GM12891 (cell line): ENCODE measurements around the gene GRK1.
"Not testable (repeated sequence)": the region's sequence is repeated elsewhere in the genome, so short reads cannot be mapped to it uniquely, and the experiment has no call there.

ENCODE experiments used
- DNase-seq: peaks from one replicate; pipeline ENCODE4 v3.0.0; 2011; ENCODE audit warnings: low spot score; ENCODE audit not compliant: insufficient read length
- FAIRE-seq: peaks from 2 replicates; lab custom pipeline; 2011; peaks lifted over from hg19 to GRCh38; lab: Jason Lieb, UNC
- PAX5 ChIP-seq: IDR thresholded peaks from 2 replicates; pipeline ENCODE4 v1.6.1; 2011; ENCODE audit warnings: low read length, moderate library complexity, mild to moderate bottlenecking; ENCODE audit not compliant: insufficient read depth, severe bottlenecking
- POLR2A ChIP-seq: IDR thresholded peaks from 2 replicates; pipeline ENCODE4 v1.6.1; 2011; ENCODE audit warnings: low read depth, low read length, control low read depth
- POLR2AphosphoS5 ChIP-seq: IDR thresholded peaks from 2 replicates; pipeline ENCODE4 v1.6.1; 2011; ENCODE audit warnings: low read depth, low read length, control low read depth
- POU2F2 ChIP-seq: IDR thresholded peaks from 2 replicates; pipeline ENCODE4 v1.6.1; 2011; ENCODE audit warnings: low read depth, mild to moderate bottlenecking, control low read depth, low read length, moderate library complexity
- SPI1 ChIP-seq: IDR thresholded peaks from 2 replicates; pipeline ENCODE4 v1.6.1; 2011; ENCODE audit warnings: low read depth, low read length, control low read depth
- TAF1 ChIP-seq: IDR thresholded peaks from 2 replicates; pipeline ENCODE4 v1.6.1; 2011; ENCODE audit warnings: low read depth, low read length, control low read depth

Gene GRK1

GRCh38 chr13:113740661-113741060, 73.6 kb downstream of the GRK1 start:
- FAIRE-seq, result no peak
- TF ChIP-seq POLR2AphosphoS5 (no peak), POU2F2 (no peak), SPI1 (no peak), POLR2A (no peak), PAX5 (no peak), TAF1 (no peak)
- DNase-seq, result no peak

GRCh38 chr13:113741191-113741668, 74.2 kb downstream of the GRK1 start:
- DNase-seq (no peak), FAIRE-seq (no peak)
- no peak for TF ChIP-seq SPI1
- no peak for TF ChIP-seq POLR2AphosphoS5
- TF ChIP-seq TAF1, result no peak
- no peak for TF ChIP-seq POU2F2
- no peak for TF ChIP-seq PAX5
- TF ChIP-seq POLR2A, result no peak

DNA sequence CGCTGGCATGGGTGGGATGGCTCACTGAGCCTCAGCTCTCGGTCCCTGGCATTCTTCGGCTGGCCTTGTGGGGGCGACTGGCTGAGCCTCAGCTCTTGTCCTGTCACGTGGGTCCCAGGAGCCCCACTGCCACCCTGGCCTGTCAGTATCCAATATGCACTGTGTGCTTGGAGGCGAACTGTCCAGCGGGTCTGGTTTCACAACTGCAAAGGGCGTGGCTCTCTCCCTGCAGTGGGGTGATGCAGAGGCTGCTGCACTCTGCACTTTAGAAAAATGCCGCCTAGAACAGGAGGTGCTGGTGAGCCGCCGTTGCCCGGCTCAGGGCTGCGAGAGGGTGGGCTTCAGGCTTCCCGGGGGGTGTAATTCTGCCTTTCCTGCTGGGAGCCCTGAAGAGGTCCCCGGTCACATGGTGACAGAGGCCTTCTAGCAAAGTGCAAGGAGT, 75.0 kb downstream of the GRK1 start:
- FAIRE-seq, result no peak
- no peak for TF ChIP-seq POU2F2
- no peak for TF ChIP-seq SPI1
- TF ChIP-seq POLR2A, result no peak
- no peak for TF ChIP-seq PAX5
- no peak for TF ChIP-seq TAF1
- no peak for TF ChIP-seq POLR2AphosphoS5

GRCh38 chr13:113742445-113743120, 75.6 kb downstream of the GRK1 start:
- DNase-seq (no peak), FAIRE-seq (no peak)
- TF ChIP-seq PAX5, result no peak
- TF ChIP-seq TAF1, result no peak
- TF ChIP-seq POU2F2, result no peak
- TF ChIP-seq SPI1, result no peak
- no peak for TF ChIP-seq POLR2AphosphoS5
- TF ChIP-seq POLR2A, result no peak

More for the DNA sequence above, 75.0 kb downstream of the GRK1 start:
- DNase-seq, result no peak

GRCh38 chr13:113743366-113744195, 76.6 kb downstream of the GRK1 start:
- FAIRE-seq (no peak), DNase-seq (no peak)
- TF ChIP-seq POLR2AphosphoS5, result no peak
- TF ChIP-seq TAF1, result no peak
- no peak for TF ChIP-seq PAX5
- TF ChIP-seq POU2F2, result no peak
- no peak for TF ChIP-seq SPI1
- TF ChIP-seq POLR2A, result no peak

- TF ChIP-seq POU2F2 (no peak), PAX5 (no peak), TAF1 (no peak), SPI1 (no peak)
- no peak for DNase-seq
- FAIRE-seq, result no peak
These were observed 77.4 kb downstream of the GRK1 start for GRCh38 chr13:113744197-113745000.

DNA sequence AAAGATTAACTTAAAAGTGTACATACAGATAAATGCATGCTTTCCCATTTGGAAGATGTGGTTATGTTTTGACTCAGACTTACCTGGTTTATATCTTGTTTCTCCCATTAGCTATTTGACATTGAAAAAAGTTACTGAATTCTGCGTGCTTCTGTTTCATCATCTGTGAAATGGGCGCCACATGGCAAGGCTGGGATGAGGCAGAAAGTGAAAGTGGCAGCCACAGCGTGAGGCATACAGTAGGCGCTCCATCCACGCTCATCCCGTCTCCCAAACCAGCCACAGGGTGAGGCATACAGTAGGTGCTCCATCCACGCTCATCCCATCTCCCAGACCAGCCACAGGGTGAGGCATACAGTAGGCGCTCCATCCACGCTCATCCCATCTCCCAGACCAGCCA, 78.0 kb downstream of the GRK1 start:
- no peak for DNase-seq
- no peak for FAIRE-seq
- TF ChIP-seq SPI1 (no peak), TAF1 (no peak)

DNA sequence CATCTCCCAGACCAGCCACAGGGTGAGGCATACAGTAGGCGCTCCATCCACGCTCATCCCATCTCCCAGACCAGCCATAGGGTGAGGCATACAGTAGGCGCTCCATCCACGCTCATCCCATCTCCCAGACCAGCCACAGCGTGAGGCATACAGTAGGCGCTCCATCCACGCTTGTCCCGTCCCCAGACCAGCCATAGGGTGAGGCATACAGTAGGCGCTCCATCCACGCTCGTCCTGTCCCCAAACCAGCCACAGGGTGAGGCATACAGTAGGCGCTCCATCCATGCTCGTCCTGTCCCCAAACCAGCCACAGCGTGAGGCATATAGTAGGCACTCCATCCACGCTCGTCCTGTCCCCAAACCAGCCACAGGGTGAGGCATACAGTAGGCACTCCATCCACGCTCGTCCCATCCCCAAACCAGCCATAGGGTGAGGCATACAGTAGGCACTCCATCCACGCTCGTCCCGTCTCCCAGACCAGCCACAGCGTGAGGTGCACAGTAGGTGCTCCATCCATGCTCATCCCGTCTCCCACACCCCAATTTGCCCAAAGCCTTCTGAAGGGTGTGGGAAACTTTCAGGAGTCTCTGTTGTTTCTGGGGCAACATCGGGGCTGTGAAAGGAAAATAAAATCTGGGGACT, 78.6 kb downstream of the GRK1 start:
- not testable (repeated sequence) for FAIRE-seq, DNase-seq

DNA sequence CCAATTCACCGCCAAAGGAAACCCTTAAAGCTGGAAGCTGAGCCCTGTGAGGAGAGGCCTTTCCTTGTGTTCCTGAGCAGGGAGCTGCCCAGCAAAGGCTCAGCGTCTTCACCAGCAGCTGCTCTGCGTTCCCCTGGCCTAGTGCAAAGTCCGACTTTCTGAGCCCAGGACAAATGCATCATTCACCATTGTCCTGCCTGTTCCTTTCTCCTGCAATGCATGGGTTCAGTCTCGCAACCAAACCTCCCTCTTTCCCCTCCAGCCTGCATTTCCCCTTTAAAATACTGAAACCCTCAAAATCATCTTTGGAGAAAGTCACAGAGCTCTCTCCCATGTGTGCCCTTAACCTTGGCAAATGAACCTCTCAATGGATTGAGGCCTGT, 79.1 kb downstream of the GRK1 start:
- no peak for FAIRE-seq
- no peak for TF ChIP-seq PAX5
- no peak for DNase-seq

GRCh38 chr13:113746671-113747070, 79.7 kb downstream of the GRK1 start:
- FAIRE-seq, result no peak
- no peak for DNase-seq
- no peak for TF ChIP-seq POLR2AphosphoS5
- TF ChIP-seq PAX5, result no peak
- TF ChIP-seq TAF1, result no peak
- no peak for TF ChIP-seq POU2F2
- TF ChIP-seq SPI1, result no peak
- no peak for TF ChIP-seq POLR2A
